Measurements from ENCODE around the gene FBXL7.
A peak's percentile ranks its signal among the peaks of the same experiment; 100 is the strongest.

Gene FBXL7

GRCh38 chr5:15510092-15510491, 10.1 kb downstream of the FBXL7 start:
- peak; percentile 68 for DNase-seq (ENCODE audit: low read depth)
- TF ChIP-seq, protein P1, sequence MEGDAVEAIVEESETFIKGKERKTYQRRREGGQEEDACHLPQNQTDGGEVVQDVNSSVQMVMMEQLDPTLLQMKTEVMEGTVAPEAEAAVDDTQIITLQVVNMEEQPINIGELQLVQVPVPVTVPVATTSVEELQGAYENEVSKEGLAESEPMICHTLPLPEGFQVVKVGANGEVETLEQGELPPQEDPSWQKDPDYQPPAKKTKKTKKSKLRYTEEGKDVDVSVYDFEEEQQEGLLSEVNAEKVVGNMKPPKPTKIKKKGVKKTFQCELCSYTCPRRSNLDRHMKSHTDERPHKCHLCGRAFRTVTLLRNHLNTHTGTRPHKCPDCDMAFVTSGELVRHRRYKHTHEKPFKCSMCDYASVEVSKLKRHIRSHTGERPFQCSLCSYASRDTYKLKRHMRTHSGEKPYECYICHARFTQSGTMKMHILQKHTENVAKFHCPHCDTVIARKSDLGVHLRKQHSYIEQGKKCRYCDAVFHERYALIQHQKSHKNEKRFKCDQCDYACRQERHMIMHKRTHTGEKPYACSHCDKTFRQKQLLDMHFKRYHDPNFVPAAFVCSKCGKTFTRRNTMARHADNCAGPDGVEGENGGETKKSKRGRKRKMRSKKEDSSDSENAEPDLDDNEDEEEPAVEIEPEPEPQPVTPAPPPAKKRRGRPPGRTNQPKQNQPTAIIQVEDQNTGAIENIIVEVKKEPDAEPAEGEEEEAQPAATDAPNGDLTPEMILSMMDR (IDR thresholded peaks at IDR 0.05; ENCODE audit: control insufficient read depth, insufficient read depth, low read depth, low read length, missing control alignments), result no peak
- no peak overlapping the region for H3K4me3 ChIP-seq (ENCODE audit: control insufficient read depth, low read depth, low read length)

- H3K4me3 ChIP-seq (ENCODE audit: control insufficient read depth, low read depth, low read length), result no peak overlapping the region
- DNase-seq (ENCODE audit: low read depth), result peak; percentile 34
- TF ChIP-seq, protein P1 (IDR thresholded peaks at IDR 0.05; ENCODE audit: control insufficient read depth, insufficient read depth, low read depth, low read length, missing control alignments), result no peak
Observed at GRCh38 chr5:15510831-15511230, 10.9 kb downstream of the FBXL7 start.

GRCh38 chr5:15513431-15513830, 13.5 kb downstream of the FBXL7 start:
- DNase-seq (ENCODE audit: low read depth), result no peak
- TF ChIP-seq, protein P1 (IDR thresholded peaks at IDR 0.05; ENCODE audit: control insufficient read depth, insufficient read depth, low read depth, low read length, missing control alignments), result no peak
- H3K4me3 ChIP-seq (ENCODE audit: control insufficient read depth, low read depth, low read length), result no peak overlapping the region

GRCh38 chr5:15513911-15514310, 13.9 kb downstream of the FBXL7 start:
- no peak for DNase-seq (ENCODE audit: low read depth)
- TF ChIP-seq, protein P1 (IDR thresholded peaks at IDR 0.05; ENCODE audit: control insufficient read depth, insufficient read depth, low read depth, low read length, missing control alignments), result no peak
- no peak overlapping the region for H3K4me3 ChIP-seq (ENCODE audit: control insufficient read depth, low read depth, low read length)

GRCh38 chr5:15515229-15515628, 15.2 kb downstream of the FBXL7 start:
- TF ChIP-seq, protein P1 (IDR thresholded peaks at IDR 0.05; ENCODE audit: control insufficient read depth, insufficient read depth, low read depth, low read length, missing control alignments), result no peak
- no peak overlapping the region for H3K4me3 ChIP-seq (ENCODE audit: control insufficient read depth, low read depth, low read length)
- DNase-seq (ENCODE audit: low read depth), result no peak

GRCh38 chr5:15516486-15516885, 16.5 kb downstream of the FBXL7 start:
- DNase-seq (ENCODE audit: low read depth), result no peak
- TF ChIP-seq, protein P1 (IDR thresholded peaks at IDR 0.05; ENCODE audit: control insufficient read depth, insufficient read depth, low read depth, low read length, missing control alignments), result no peak
- H3K4me3 ChIP-seq (ENCODE audit: control insufficient read depth, low read depth, low read length), result no peak overlapping the region

DNA sequence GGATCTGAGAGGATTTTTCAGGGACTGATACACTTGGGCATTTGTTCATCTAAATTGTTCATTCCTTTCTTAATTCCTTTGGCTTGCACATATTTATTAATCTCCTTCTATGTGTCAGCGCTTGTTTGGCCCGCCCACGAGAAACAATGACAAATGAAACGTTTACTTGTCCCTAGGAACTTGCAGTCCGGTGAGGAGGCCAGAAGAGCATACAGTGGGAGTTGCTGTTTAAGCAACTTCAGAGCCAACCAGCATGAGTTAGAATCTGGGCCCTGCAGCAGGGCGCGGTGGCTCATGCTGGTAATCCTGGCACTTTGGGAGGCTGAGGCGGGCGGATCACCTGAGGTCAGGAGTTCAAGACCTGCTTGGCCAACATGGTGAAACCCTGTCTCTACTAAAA, 18.8 kb downstream of the FBXL7 start:
- DNase-seq (ENCODE audit: low read depth), result no peak
- no peak overlapping the region for H3K4me3 ChIP-seq (ENCODE audit: control insufficient read depth, low read depth, low read length)
- TF ChIP-seq, protein P1 (IDR thresholded peaks at IDR 0.05; ENCODE audit: control insufficient read depth, insufficient read depth, low read depth, low read length, missing control alignments), result no peak

All from AG09309 (cell line).